Nephron progenitor cell (in vitro differentiated cells): ENCODE data around the gene SERPINI2.

ENCODE experiments used
- DNase-seq: peaks from one replicate; pipeline ENCODE4 v3.0.0; 2021
- H3K27ac Mint-ChIP-seq: 2 replicates; pipeline ENCODE4 v1.8.0; 2021; ENCODE audit warnings: mild to moderate bottlenecking, moderate library complexity, mixed read lengths
- H3K27me3 Mint-ChIP-seq: 2 replicates; pipeline ENCODE4 v1.8.0; 2021; ENCODE audit warnings: mild to moderate bottlenecking, low read depth, mixed read lengths; ENCODE audit not compliant: poor library complexity
- H3K36me3 Mint-ChIP-seq: 2 replicates; pipeline ENCODE4 v1.8.0; 2021; ENCODE audit warnings: low read depth, mixed read lengths
- H3K4me1 Mint-ChIP-seq: 2 replicates; pipeline ENCODE4 v1.8.0; 2021; ENCODE audit warnings: mixed read lengths
- H3K4me3 Mint-ChIP-seq: 2 replicates; pipeline ENCODE4 v1.8.0; 2021; ENCODE audit warnings: mild to moderate bottlenecking, moderate library complexity, mixed read lengths
- H3K9me3 Mint-ChIP-seq: 2 replicates; pipeline ENCODE4 v1.8.0; 2021; ENCODE audit warnings: mild to moderate bottlenecking, moderate library complexity, mixed read lengths
- TF ChIP-seq, protein P1 (sequence below): fragments of 200-600 bp; sonication (generic); IDR thresholded peaks from 2 replicates; pipeline ENCODE4 v1.5.0; 2021; ENCODE audit warnings: antibody characterized with exemption

The SERPINI2 gene

DNA sequence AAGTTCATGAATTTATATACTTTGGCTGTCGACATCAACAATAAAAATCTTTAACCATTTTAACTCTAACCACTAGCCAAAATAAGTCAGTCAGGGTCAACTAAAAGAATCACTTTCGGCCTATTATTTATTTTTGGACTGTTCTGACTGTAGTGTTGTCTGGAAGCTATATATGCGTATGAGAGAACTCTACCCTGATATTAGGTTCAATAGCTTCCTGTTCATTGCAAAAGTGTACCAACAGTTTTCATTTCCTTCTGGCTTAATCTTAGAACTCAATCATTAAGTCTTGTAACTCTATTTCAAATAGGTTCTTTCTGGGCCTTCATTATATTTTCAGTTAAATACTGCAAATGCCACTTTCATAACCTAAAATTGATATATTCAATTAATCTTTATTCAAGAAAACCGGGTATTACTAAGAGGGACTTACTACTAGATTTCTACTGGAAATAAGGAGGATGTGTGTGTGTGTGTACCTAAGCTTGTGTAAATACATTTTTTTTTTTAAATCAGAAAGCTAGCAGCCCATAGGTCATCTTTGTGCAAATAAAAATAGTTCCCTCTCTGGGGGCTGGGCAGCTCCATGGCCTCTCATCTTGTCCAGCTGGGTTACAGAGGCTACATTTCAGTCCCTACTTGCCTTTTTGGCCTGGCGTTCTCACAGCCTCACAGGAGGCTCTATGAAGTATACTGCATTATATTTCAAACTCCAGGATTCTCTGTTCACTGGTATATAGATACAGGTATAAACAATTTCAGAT, 5.8 kb downstream of the SERPINI2 start:
- no peaks in the 10 kb centered on the region for H3K9me3 Mint-ChIP-seq
- no peak for DNase-seq
- no peak overlapping the region for H3K4me3 Mint-ChIP-seq
- no peaks in the 10 kb centered on the region for H3K4me1 Mint-ChIP-seq
- TF ChIP-seq, protein P1, sequence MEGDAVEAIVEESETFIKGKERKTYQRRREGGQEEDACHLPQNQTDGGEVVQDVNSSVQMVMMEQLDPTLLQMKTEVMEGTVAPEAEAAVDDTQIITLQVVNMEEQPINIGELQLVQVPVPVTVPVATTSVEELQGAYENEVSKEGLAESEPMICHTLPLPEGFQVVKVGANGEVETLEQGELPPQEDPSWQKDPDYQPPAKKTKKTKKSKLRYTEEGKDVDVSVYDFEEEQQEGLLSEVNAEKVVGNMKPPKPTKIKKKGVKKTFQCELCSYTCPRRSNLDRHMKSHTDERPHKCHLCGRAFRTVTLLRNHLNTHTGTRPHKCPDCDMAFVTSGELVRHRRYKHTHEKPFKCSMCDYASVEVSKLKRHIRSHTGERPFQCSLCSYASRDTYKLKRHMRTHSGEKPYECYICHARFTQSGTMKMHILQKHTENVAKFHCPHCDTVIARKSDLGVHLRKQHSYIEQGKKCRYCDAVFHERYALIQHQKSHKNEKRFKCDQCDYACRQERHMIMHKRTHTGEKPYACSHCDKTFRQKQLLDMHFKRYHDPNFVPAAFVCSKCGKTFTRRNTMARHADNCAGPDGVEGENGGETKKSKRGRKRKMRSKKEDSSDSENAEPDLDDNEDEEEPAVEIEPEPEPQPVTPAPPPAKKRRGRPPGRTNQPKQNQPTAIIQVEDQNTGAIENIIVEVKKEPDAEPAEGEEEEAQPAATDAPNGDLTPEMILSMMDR = no peak
- no peaks in the 10 kb centered on the region for H3K27me3 Mint-ChIP-seq
- no peaks in the 10 kb centered on the region for H3K36me3 Mint-ChIP-seq
- H3K27ac Mint-ChIP-seq = no peak overlapping the region

DNA sequence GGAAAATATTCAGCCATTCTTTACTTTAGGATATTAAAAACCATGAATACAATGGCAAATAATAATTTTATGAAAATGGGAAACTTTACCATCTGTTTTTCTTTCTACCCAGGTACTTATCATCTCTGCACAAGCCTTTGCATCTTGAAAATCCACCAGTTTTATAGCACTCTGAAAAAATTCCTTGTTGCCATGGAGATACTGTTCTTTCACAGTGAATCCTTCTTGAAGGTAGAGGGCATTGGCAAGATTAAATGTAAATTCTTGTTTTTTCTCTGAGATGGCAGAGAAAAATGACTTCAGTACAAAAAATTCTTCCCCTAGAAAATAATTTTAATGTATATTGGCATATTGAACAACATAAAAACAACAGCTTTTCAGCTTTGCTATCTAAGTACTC, 6.9 kb downstream of the SERPINI2 start:
- Mint-ChIP-seq H3K9me3 (no peaks in the 10 kb centered on the region), H3K27ac (no peak overlapping the region), H3K4me3 (no peak overlapping the region), H3K36me3 (no peaks in the 10 kb centered on the region), H3K27me3 (no peaks in the 10 kb centered on the region), H3K4me1 (no peaks in the 10 kb centered on the region)
- DNase-seq = no peak
- TF ChIP-seq, protein P1 = no peak

DNA sequence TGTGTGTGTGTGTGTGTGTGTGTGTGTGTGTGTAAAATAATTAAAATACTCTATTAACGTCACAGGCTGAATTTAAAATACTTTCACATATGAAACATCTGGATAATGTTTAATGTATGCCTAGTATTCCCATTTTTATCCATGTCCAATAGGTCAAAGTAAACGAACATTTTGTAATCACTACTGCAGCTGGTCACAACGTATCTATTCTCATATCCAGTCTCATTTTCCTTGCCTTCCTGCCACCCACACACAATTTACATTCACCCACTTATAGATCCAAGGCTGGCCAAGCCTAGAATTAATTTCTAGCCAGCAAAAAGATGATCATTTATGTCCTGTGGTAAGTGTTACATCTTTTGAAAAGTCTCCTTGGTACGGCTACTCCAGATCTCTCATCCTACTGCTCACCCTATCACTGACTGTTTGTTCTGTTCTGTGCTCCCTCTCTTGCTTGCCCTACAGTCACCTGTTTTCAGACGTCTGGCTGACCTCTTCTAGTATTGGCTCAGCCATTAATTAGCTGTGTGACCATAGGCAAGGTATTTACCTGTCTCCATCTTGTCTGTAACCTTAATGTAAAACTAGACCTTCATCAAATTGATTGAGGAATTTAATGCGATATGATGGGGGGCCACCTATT, 17.6 kb downstream of the SERPINI2 start:
- Mint-ChIP-seq H3K36me3 (no peaks in the 10 kb centered on the region), H3K27me3 (no peaks in the 10 kb centered on the region), H3K9me3 (no peaks in the 10 kb centered on the region), H3K4me3 (no peak overlapping the region), H3K27ac (no peak overlapping the region), H3K4me1 (no peaks in the 10 kb centered on the region)
- TF ChIP-seq, protein P1 = no peak
- DNase-seq = no peak

DNA sequence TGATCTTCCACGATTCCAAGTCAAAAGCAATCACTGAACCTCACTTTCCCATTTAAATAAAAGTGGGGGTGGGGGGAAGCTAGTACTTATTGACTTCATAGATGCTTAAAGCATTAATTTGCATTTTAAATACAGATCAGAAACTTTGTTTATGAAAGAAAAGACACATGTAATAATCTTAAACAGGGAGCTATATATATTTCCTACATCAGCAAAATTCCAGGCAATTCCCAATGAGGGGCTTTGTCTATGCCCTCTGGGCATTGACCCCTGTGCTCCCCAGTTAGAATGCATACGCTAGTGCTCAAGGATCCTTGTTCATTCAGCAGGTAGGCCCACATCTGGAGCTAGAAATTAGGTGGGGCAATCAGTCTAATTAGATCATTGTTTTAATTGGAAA, 20.0 kb downstream of the SERPINI2 start:
- no peak for DNase-seq
- H3K9me3 Mint-ChIP-seq = no peaks in the 10 kb centered on the region
- no peak overlapping the region for H3K4me3 Mint-ChIP-seq
- H3K27me3 Mint-ChIP-seq = no peaks in the 10 kb centered on the region
- H3K27ac Mint-ChIP-seq = no peak overlapping the region
- H3K36me3 Mint-ChIP-seq = no peaks in the 10 kb centered on the region
- TF ChIP-seq, protein P1 = no peak
- H3K4me1 Mint-ChIP-seq = peaks cover 5% of the 10 kb centered on the region

DNA sequence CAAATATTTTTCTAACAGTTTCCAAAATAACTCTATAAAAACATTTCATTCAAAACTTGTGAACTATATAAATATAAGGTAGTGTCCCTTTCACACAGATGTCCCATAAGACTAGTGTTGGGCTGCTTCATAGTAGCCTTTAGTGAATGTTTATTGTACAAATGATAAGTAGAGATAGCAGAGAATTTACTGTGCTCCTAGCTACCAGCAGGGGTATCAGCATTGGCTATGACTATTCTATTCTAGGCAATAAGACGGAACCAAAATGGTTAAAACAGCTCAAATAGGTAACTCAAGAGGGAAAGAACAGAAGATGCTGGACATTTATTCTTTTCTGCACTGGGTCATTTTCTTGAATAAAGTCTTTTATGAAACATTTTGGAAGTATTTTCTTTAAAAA, 22.6 kb downstream of the SERPINI2 start:
- Mint-ChIP-seq H3K36me3 (no peaks in the 10 kb centered on the region), H3K4me1 (peaks cover 5% of the 10 kb centered on the region), H3K4me3 (no peak overlapping the region), H3K27ac (no peak overlapping the region), H3K9me3 (no peaks in the 10 kb centered on the region), H3K27me3 (no peaks in the 10 kb centered on the region)
- TF ChIP-seq, protein P1 = no peak
- no peak for DNase-seq

DNA sequence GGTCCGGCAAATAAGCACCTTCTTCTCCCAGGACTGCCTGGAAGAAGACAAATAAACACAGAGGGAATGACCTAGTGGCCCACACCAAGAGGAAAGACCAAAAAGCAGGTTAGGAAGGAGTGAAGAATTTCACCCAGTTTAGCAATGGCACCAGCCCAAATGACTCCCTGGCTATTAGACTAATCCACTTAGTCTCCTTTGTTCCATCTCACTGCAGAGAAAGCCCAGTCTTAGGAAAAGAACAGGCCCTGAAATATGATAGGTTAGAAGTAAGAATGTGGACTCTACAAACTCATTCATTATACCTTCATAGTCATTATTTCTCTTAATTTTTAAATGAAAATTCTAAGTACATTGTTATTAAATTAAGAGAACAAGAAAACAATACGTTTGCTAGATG, 23.2 kb downstream of the SERPINI2 start:
- DNase-seq = no peak
- H3K4me3 Mint-ChIP-seq = no peak overlapping the region
- peaks cover 5% of the 10 kb centered on the region for H3K4me1 Mint-ChIP-seq
- TF ChIP-seq, protein P1 = no peak
- H3K9me3 Mint-ChIP-seq = no peaks in the 10 kb centered on the region
- no peaks in the 10 kb centered on the region for H3K27me3 Mint-ChIP-seq
- no peaks in the 10 kb centered on the region for H3K36me3 Mint-ChIP-seq
- H3K27ac Mint-ChIP-seq = peak overlapping the region; percentile 62
